ENCODE data around the gene IFNL4. TPM values are rescaled to one million over a fixed set of nuclear protein-coding genes. Genes with fewer than 3 reads are reported as not detected.
"Not testable (repeated sequence)": the region's sequence is repeated elsewhere in the genome, so short reads cannot be mapped to it uniquely, and the experiment has no call there.

Gene IFNL4
- total and polyA plus RNA-seq, 5 experiments from 2014 or later = 0.11 to 0.17 TPM; not detected in 3

GRCh38 chr19:39253374-39254149 lies 4.9 kb upstream of the IFNL4 start:
- no peak overlapping the region for H3K4me3 Mint-ChIP-seq
- no peak overlapping the region for H3K27ac Mint-ChIP-seq
- POLR2A ChIA-PET = no interaction called here
- DNase-seq = no peak
- no peaks in the 10 kb centered on the region for H3K36me3 Mint-ChIP-seq
- H3K9me3 Mint-ChIP-seq = peaks cover 0 to 2% (median 0%) of the 10 kb centered on the region in 9 donors
- H3K4me1 Mint-ChIP-seq = peaks cover 3 to 10% (median 7%) of the 10 kb centered on the region in 4 donors
- peaks cover 4 to 14% (median 5%) of the 10 kb centered on the region in 5 donors for H3K27me3 Mint-ChIP-seq
- ATAC-seq = no peak

- ATAC-seq = no peak
- Mint-ChIP-seq H3K9me3 (peaks cover 0 to 2% (median 0%) of the 10 kb centered on the region in 9 donors), H3K4me3 (no peak overlapping the region), H3K4me1 (peaks cover 3 to 10% (median 5%) of the 10 kb centered on the region in 4 donors), H3K27ac (peak overlapping the region in 4 of 10 donors; percentile 12 to 83 (median 38)), H3K36me3 (no peaks in the 10 kb centered on the region), H3K27me3 (peaks cover 3 to 12% (median 4%) of the 10 kb centered on the region in 5 donors)
- DNase-seq = no peak
- POLR2A ChIA-PET = no interaction called here
Measured at GRCh38 chr19:39252458-39252857, 3.8 kb upstream of the IFNL4 start.

GRCh38 chr19:39251846-39252245 lies 3.2 kb upstream of the IFNL4 start:
- H3K4me3 Mint-ChIP-seq = peak overlapping the region in 1 of 10 donors; percentile 37
- POLR2A ChIA-PET = no interaction called here
- DNase-seq (no peak), ATAC-seq (no peak)
- peak overlapping the region in 1 of 10 donors; percentile 83 for H3K27ac Mint-ChIP-seq
- peaks cover 2 to 13% (median 4%) of the 10 kb centered on the region in 5 donors for H3K27me3 Mint-ChIP-seq
- no peaks in the 10 kb centered on the region for H3K9me3 Mint-ChIP-seq
- peaks cover 3 to 13% (median 5%) of the 10 kb centered on the region in 4 donors for H3K4me1 Mint-ChIP-seq
- no peaks in the 10 kb centered on the region for H3K36me3 Mint-ChIP-seq

- peaks cover 2 to 14% (median 4%) of the 10 kb centered on the region in 5 donors for H3K27me3 Mint-ChIP-seq
- DNase-seq (no peak), ATAC-seq (no peak)
- no peak overlapping the region for H3K4me3 Mint-ChIP-seq
- no peaks in the 10 kb centered on the region for H3K36me3 Mint-ChIP-seq
- POLR2A ChIA-PET = no interaction called here
- no peaks in the 10 kb centered on the region for H3K9me3 Mint-ChIP-seq
- no peak overlapping the region for H3K27ac Mint-ChIP-seq
- peaks cover 3 to 14% (median 5%) of the 10 kb centered on the region in 4 donors for H3K4me1 Mint-ChIP-seq
Measured at GRCh38 chr19:39251081-39251480, 2.4 kb upstream of the IFNL4 start.

GRCh38 chr19:39247701-39248664 lies 673 bp downstream of the IFNL4 start:
- DNase-seq = no peak
- Mint-ChIP-seq H3K9me3 (no peaks in the 10 kb centered on the region), H3K36me3 (no peaks in the 10 kb centered on the region), H3K4me3 (peak overlapping the region in 2 of 10 donors; percentile 10 to 55), H3K4me1 (peaks cover 0 to 11% (median 4%) of the 10 kb centered on the region in 4 donors), H3K27ac (no peak overlapping the region), H3K27me3 (peaks cover 2 to 14% (median 4%) of the 10 kb centered on the region in 5 donors)
- peak; percentile 33 to 69 for ATAC-seq
- POLR2A ChIA-PET = interaction anchor here (0.5 to 1.3 kb wide), 2 partner anchors 10 to 19 kb away, joined by 4 to 13 read pairs; no protein-coding TSS in a partner anchor

GRCh38 chr19:39246951-39247669 lies 1.5 kb downstream of the IFNL4 start:
- POLR2A ChIA-PET = interaction anchor here (0.5 to 1.3 kb wide), 2 partner anchors 9 to 19 kb away, joined by 4 to 13 read pairs; no protein-coding TSS in a partner anchor
- Mint-ChIP-seq H3K27ac (peak overlapping the region in 2 of 10 donors; percentile 36 to 40), H3K27me3 (peaks cover 2 to 14% (median 4%) of the 10 kb centered on the region in 5 donors), H3K36me3 (no peaks in the 10 kb centered on the region), H3K4me3 (peak overlapping the region in 8 of 10 donors; percentile 48 to 70 (median 58)), H3K4me1 (peaks cover 0 to 6% (median 0%) of the 10 kb centered on the region in 4 donors), H3K9me3 (no peaks in the 10 kb centered on the region)
- peak; percentile 57 to 84 for ATAC-seq
- peak in 6 of 10 donors; percentile 17 to 68 (median 30) for DNase-seq

- H3K4me3 Mint-ChIP-seq, H3K36me3 Mint-ChIP-seq, H3K27ac Mint-ChIP-seq, H3K4me1 Mint-ChIP-seq, POLR2A ChIA-PET, DNase-seq, H3K9me3 Mint-ChIP-seq: not testable (repeated sequence)
- ATAC-seq = peak in 1 of 2 donors; percentile 69
- H3K27me3 Mint-ChIP-seq = peaks cover 2 to 14% (median 6%) of the 10 kb centered on the region in 5 donors
Measured at GRCh38 chr19:39245166-39245565, 3.5 kb downstream of the IFNL4 start.

GRCh38 chr19:39244410-39245100 lies 4.1 kb downstream of the IFNL4 start, which contains the start of gene IFNL3:
IFNL3 (minus strand) TSS chr19:39245006; CDS start chr19:39244967, 39 bp downstream.
- H3K27me3 Mint-ChIP-seq = peaks cover 2 to 12% (median 5%) of the 10 kb centered on the region in 5 donors
- POLR2A ChIA-PET, ATAC-seq, H3K4me1 Mint-ChIP-seq, H3K4me3 Mint-ChIP-seq, H3K36me3 Mint-ChIP-seq, DNase-seq, H3K9me3 Mint-ChIP-seq: not testable (repeated sequence)
- peak within 1 kb of the TSS in 1 of 10 donors; percentile 70 for H3K27ac Mint-ChIP-seq

GRCh38 chr19:39243741-39244140 lies 4.9 kb downstream of the IFNL4 start:
- H3K27me3 Mint-ChIP-seq, H3K4me1 Mint-ChIP-seq, DNase-seq, H3K9me3 Mint-ChIP-seq, H3K36me3 Mint-ChIP-seq, H3K27ac Mint-ChIP-seq, ATAC-seq, H3K4me3 Mint-ChIP-seq, POLR2A ChIA-PET: not testable (repeated sequence)

- Mint-ChIP-seq H3K9me3 (no peaks in the 10 kb centered on the region), H3K27ac (peak overlapping the region in 3 of 10 donors; percentile 6 to 27 (median 7)), H3K36me3 (no peaks in the 10 kb centered on the region), H3K4me3 (no peak overlapping the region), H3K27me3 (peaks cover 0 to 2% (median 0%) of the 10 kb centered on the region in 5 donors), H3K4me1 (peaks cover 15 to 32% (median 28%) of the 10 kb centered on the region in 4 donors)
- ATAC-seq (no peak), DNase-seq (no peak)
- POLR2A ChIA-PET = no interaction called here
Measured at GRCh38 chr19:39240421-39240820, 8.2 kb downstream of the IFNL4 start.

- DNase-seq (no peak), ATAC-seq (no peak)
- H3K27me3 Mint-ChIP-seq = peaks cover 0 to 2% (median 0%) of the 10 kb centered on the region in 5 donors
- H3K4me1 Mint-ChIP-seq = peaks cover 18 to 36% (median 29%) of the 10 kb centered on the region in 4 donors
- H3K4me3 Mint-ChIP-seq = no peak overlapping the region
- H3K36me3 Mint-ChIP-seq = no peaks in the 10 kb centered on the region
- POLR2A ChIA-PET = interaction anchor here (3.5 kb wide), 2 partner anchors 8 to 103 kb away, joined by 11 to 13 read pairs; partner anchors contain the start of gene SAMD4B
- H3K27ac Mint-ChIP-seq = peak overlapping the region; percentile 74 to 96 (median 92)
- no peaks in the 10 kb centered on the region for H3K9me3 Mint-ChIP-seq
Measured at GRCh38 chr19:39238944-39239343, 9.7 kb downstream of the IFNL4 start.

Measured in naive thymus-derived CD8-positive, alpha-beta T cell (primary cell).